Neural cell (in vitro differentiated cells): ENCODE data around the gene KBTBD7. TPM values are rescaled to one million over a fixed set of nuclear protein-coding genes. Genes with fewer than 3 reads are reported as not detected.

Experiments used
- H2AFZ ChIP-seq: fragments of 200-600, 300-800 bp; sonication (generic), shearing (Covaris generic); 2 replicates; pipeline ENCODE4 v1.6.0; 2014; ENCODE audit warnings: low read depth, mild to moderate bottlenecking, antibody characterized with exemption, low read length, moderate library complexity
- H3F3A ChIP-seq: fragments of 200-600 bp; shearing (Covaris generic); 2 replicates; pipeline ENCODE4 v1.6.1; 2016; ENCODE audit warnings: mild to moderate bottlenecking, moderate library complexity, mixed read lengths, antibody characterized with exemption, low read length; ENCODE audit not compliant: insufficient read depth, poor library complexity, severe bottlenecking
- H3K27ac ChIP-seq: fragments of 200-600, 300-800 bp; sonication (generic), shearing (Covaris generic); 2 replicates; pipeline ENCODE4 v1.5.1; 2014; ENCODE audit warnings: mild to moderate bottlenecking, low read length, moderate library complexity
- H3K27me3 ChIP-seq: fragments of 300-800, 200-600 bp; sonication (generic), shearing (Covaris generic); 2 replicates; pipeline ENCODE4 v1.6.0; 2014; ENCODE audit warnings: mild to moderate bottlenecking, low read depth, low read length, moderate library complexity; ENCODE audit not compliant: insufficient read depth
- H3K36me3 ChIP-seq: fragments of 300-800, 200-600 bp; sonication (generic), shearing (Covaris generic); 2 replicates; pipeline ENCODE4 v1.5.1; 2014; ENCODE audit warnings: mild to moderate bottlenecking, antibody characterized with exemption, low read length, moderate library complexity; ENCODE audit not compliant: insufficient read depth
- H3K4me2 ChIP-seq: fragments of 300-800, 200-600 bp; sonication (generic), shearing (Covaris generic); 2 replicates; pipeline ENCODE4 v1.6.0; 2014; ENCODE audit warnings: mild to moderate bottlenecking, low read length
- H3K4me3 ChIP-seq: fragments of 300-800, 200-600 bp; sonication (generic), shearing (Covaris generic); 2 replicates; pipeline ENCODE4 v1.5.1; 2014; ENCODE audit warnings: mild to moderate bottlenecking, low read length, moderate library complexity
- H3K79me2 ChIP-seq: fragments of 200-600 bp; shearing (Covaris generic); replicated peaks from 2 replicates; pipeline ENCODE4 v1.6.0; 2014; ENCODE audit warnings: mild to moderate bottlenecking, low read length, moderate library complexity; ENCODE audit not compliant: insufficient read depth
- H3K9ac ChIP-seq: fragments of 300-800, 200-600 bp; sonication (generic), shearing (Covaris generic); 2 replicates; pipeline ENCODE4 v1.6.1; 2016; ENCODE audit warnings: mild to moderate bottlenecking, low read length, mixed read lengths
- H3K9me2 ChIP-seq: fragments of 200-600 bp; shearing (Covaris generic); 2 replicates; pipeline ENCODE4 v1.6.1; 2016; ENCODE audit warnings: mild to moderate bottlenecking, low read length, mixed read lengths; ENCODE audit not compliant: insufficient read depth
- H3K9me3 ChIP-seq: fragments of 200-600, 300-800 bp; sonication (generic), shearing (Covaris generic); 2 replicates; pipeline ENCODE4 v1.6.1; 2016; ENCODE audit warnings: mild to moderate bottlenecking, mixed run types, low read length, moderate library complexity, mixed read lengths
- H4K20me1 ChIP-seq: fragments of 200-600 bp; shearing (Covaris generic); 2 replicates; pipeline ENCODE4 v1.6.1; 2016; ENCODE audit warnings: mild to moderate bottlenecking, mixed run types; ENCODE audit not compliant: insufficient read depth
- CTCF ChIP-seq: fragments of 450-650 bp; IDR thresholded peaks from 2 replicates; pipeline ENCODE4 v1.5.1; 2014; ENCODE audit warnings: antibody characterized with exemption, mild to moderate bottlenecking, moderate library complexity; ENCODE audit not compliant: poor library complexity, severe bottlenecking
- EP300 ChIP-seq: fragments of 450-650 bp; conservative IDR thresholded peaks from 2 replicates; pipeline ENCODE4 v1.6.1; 2014; ENCODE audit warnings: antibody characterized with exemption, mild to moderate bottlenecking, moderate library complexity; ENCODE audit not compliant: poor library complexity, severe bottlenecking
- EZH2 ChIP-seq: fragments of 200-600, 300-800 bp; shearing (Covaris generic), sonication (generic); IDR thresholded peaks from 2 replicates; pipeline ENCODE4 v1.6.1; 2014; ENCODE audit warnings: antibody characterized with exemption, low read length, borderline replicate concordance, mild to moderate bottlenecking; ENCODE audit not compliant: insufficient read depth, poor library complexity, severe bottlenecking
- MXI1 ChIP-seq: fragments of 450-650 bp; conservative IDR thresholded peaks from 2 replicates; pipeline ENCODE4 v1.6.1; 2014; ENCODE audit warnings: antibody characterized with exemption, mild to moderate bottlenecking; ENCODE audit not compliant: poor library complexity, severe bottlenecking
- POLR2AphosphoS5 ChIP-seq: IDR thresholded peaks from 2 replicates; pipeline ENCODE4 v1.6.1; 2012
- RAD21 ChIP-seq: fragments of 450-650 bp; conservative IDR thresholded peaks from 2 replicates; pipeline ENCODE4 v1.6.1; 2014; ENCODE audit warnings: antibody characterized with exemption, mild to moderate bottlenecking, moderate library complexity
- REST ChIP-seq: IDR thresholded peaks from 2 replicates; pipeline ENCODE4 v1.6.1; 2012; ENCODE audit warnings: borderline replicate concordance
- SMC3 ChIP-seq: fragments of 450-650 bp; conservative IDR thresholded peaks from 2 replicates; pipeline ENCODE4 v1.6.1; 2014; ENCODE audit warnings: antibody characterized with exemption, mild to moderate bottlenecking, moderate library complexity; ENCODE audit not compliant: poor library complexity
- TAF1 ChIP-seq: IDR thresholded peaks from 2 replicates; pipeline ENCODE4 v1.6.1; 2012; ENCODE audit warnings: low read depth
- polyA plus RNA-seq: library from polyadenylated mRNA; depleted of rRNA; stranded (reverse); fragments of >200 nt; gene quantifications from 2 replicates; pipeline ENCODE4 v1.2.3, GENCODE V29; 2014

The KBTBD7 gene
- polyA plus RNA-seq, 1 donor from 2014 or later: 28.0 TPM

- Histone ChIP-seq H3K36me3 (peaks cover 4% of the 10 kb centered on the region), H3K9me3 (peaks cover 8% of the 10 kb centered on the region)
- TF ChIP-seq EP300: no peak
- no peak for TF ChIP-seq SMC3
- no peak for TF ChIP-seq EZH2
- TF ChIP-seq REST: no peak
- TF ChIP-seq RAD21: no peak
- TF ChIP-seq MXI1: no peak
- TF ChIP-seq CTCF: no peak
- TF ChIP-seq TAF1: no peak
- no peak for TF ChIP-seq POLR2AphosphoS5
These were observed 45.7 kb downstream of the KBTBD7 start for GRCh38 chr13:41148419-41149283.

GRCh38 chr13:41145136-41145908, 49.0 kb downstream of the KBTBD7 start:
- Histone ChIP-seq H3K4me2 (no peak overlapping the region), H3K9me3 (peaks cover 8% of the 10 kb centered on the region), H3K27me3 (no peaks in the 10 kb centered on the region), H3K36me3 (peaks cover 4% of the 10 kb centered on the region), H3K9ac (no peak overlapping the region), H2AFZ (no peak overlapping the region), H3K4me3 (no peak overlapping the region), H3F3A (no peaks in the 10 kb centered on the region), H3K79me2 (no peaks in the 10 kb centered on the region), H3K27ac (no peak overlapping the region), H4K20me1 (no peaks in the 10 kb centered on the region), H3K9me2 (no peaks in the 10 kb centered on the region)
- TF ChIP-seq REST: no peak
- TF ChIP-seq EZH2: no peak
- TF ChIP-seq CTCF: no peak
- TF ChIP-seq TAF1: no peak
- no peak for TF ChIP-seq RAD21
- TF ChIP-seq POLR2AphosphoS5: no peak
- no peak for TF ChIP-seq SMC3
- TF ChIP-seq MXI1: no peak
- no peak for TF ChIP-seq EP300

More at GRCh38 chr13:41148419-41149283, 45.7 kb downstream of the KBTBD7 start:
- no peak overlapping the region for H3K27ac ChIP-seq
- H3K27me3 ChIP-seq: no peaks in the 10 kb centered on the region
- no peak overlapping the region for H3K9ac ChIP-seq
- H2AFZ ChIP-seq: no peak overlapping the region
- no peaks in the 10 kb centered on the region for H4K20me1 ChIP-seq
- H3F3A ChIP-seq: no peaks in the 10 kb centered on the region
- no peaks in the 10 kb centered on the region for H3K9me2 ChIP-seq
- H3K4me3 ChIP-seq: no peak overlapping the region
- H3K4me2 ChIP-seq: no peak overlapping the region
- no peaks in the 10 kb centered on the region for H3K79me2 ChIP-seq
